ENCODE results near the gene ADGRF4.
"Not testable (repeated sequence)": the region's sequence is repeated elsewhere in the genome, so short reads cannot be mapped to it uniquely, and the experiment has no call there.

ADGRF4 gene

DNA sequence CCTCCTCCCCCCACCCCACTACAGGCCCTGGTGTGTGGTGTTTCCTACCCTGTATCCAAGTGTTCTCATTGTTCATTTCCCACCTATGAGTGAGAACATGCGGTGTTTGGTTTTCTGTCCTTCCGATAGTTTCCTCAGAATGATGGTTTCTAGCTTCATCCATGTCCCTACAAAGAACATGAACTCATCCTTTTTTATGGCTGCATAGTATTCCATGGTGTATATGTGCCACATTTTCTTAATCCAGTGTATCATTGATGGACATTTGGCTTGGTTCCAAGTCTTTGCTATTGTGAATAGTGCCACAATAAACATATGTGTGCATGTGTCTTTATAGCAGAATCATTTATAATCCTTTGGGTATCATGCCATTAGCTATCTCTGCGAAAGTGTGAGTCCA is 46.9 kb downstream of the ADGRF4 start:
- H3K9ac ChIP-seq (ENCODE audit: low read length); H3K27me3 ChIP-seq (ENCODE audit: control insufficient read depth, insufficient read depth, low read length); H3K9me3 ChIP-seq (ENCODE audit: control insufficient read depth, low read length); H3K4me3 ChIP-seq (ENCODE audit: low read length); H3K36me3 ChIP-seq (ENCODE audit: control insufficient read depth, insufficient read depth, low read length): not testable (repeated sequence)
- H3K4me1 ChIP-seq (ENCODE audit: control insufficient read depth, insufficient read depth, low read length) = peaks cover 12% of the 10 kb centered on the region

DNA sequence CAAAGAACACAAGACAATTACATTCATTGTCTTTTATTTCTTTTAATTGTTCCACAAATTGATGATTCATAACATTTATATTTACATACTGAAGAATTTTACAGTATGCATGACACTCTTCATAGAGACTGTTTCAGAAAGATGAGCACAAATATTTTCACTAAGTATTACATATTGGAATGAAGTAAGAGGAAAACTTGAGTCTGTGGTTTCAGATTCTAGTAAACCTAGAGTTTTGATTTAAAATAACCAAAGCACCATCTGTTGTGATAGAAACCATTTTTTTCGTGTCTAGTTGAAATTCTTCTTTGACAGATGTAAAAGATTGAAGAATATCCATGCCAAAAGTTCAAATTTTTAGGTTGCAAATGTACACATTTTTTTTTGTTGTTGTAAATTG is 51.4 kb downstream of the ADGRF4 start:
- Histone ChIP-seq H3K9ac (ENCODE audit: low read length) (no peak overlapping the region), H3K36me3 (ENCODE audit: control insufficient read depth, insufficient read depth, low read length) (no peaks in the 10 kb centered on the region), H3K4me3 (ENCODE audit: low read length) (no peak overlapping the region), H3K9me3 (ENCODE audit: control insufficient read depth, low read length) (no peaks in the 10 kb centered on the region), H3K27me3 (ENCODE audit: control insufficient read depth, insufficient read depth, low read length) (no peaks in the 10 kb centered on the region), H3K4me1 (ENCODE audit: control insufficient read depth, insufficient read depth, low read length) (no peaks in the 10 kb centered on the region)

DNA sequence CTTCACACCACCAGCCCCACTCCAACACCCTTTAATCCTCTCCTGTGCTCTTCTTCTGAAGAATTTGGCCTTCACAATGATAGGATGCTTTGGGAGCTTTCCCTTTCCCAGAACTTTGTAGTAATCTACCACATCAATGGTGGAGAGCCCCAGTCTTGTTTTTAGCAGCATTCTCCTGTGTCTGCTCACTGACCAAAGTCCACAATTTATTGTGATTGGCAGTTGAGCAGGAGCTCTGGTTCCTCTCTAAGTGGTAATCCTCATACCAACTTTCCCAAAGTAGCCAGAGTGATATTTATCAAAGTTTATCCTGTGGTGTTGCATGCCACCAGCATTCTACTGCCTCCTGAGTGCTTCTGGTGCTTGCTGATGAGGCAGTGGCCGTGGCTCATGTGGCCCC is 54.4 kb downstream of the ADGRF4 start:
- no peak overlapping the region for H3K4me3 ChIP-seq (ENCODE audit: low read length)
- H3K36me3 ChIP-seq (ENCODE audit: control insufficient read depth, insufficient read depth, low read length) = no peaks in the 10 kb centered on the region
- H3K27me3 ChIP-seq (ENCODE audit: control insufficient read depth, insufficient read depth, low read length) = no peaks in the 10 kb centered on the region
- H3K4me1 ChIP-seq (ENCODE audit: control insufficient read depth, insufficient read depth, low read length) = no peaks in the 10 kb centered on the region
- H3K9me3 ChIP-seq (ENCODE audit: control insufficient read depth, low read length) = no peaks in the 10 kb centered on the region
- no peak overlapping the region for H3K9ac ChIP-seq (ENCODE audit: low read length)

DNA sequence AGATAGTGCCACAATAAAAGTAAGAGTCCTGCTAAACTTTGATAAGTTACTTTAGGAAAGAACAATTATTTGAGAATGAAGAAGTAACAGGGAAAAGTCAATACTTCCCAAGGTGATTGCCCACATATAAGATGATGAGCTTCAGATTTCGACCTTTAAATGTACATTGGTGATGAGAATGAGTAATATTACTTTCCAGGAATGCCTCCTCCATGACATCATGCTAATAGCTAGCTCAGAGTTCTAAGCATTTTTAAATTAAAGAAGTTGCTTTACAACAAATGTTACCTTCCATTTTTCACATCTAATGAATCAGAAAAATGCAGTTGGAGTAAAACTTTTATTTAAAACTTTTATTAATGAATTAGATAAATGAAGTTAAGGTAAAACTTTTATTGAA is 61.0 kb downstream of the ADGRF4 start:
- no peaks in the 10 kb centered on the region for H3K9me3 ChIP-seq (ENCODE audit: control insufficient read depth, low read length)
- H3K4me1 ChIP-seq (ENCODE audit: control insufficient read depth, insufficient read depth, low read length) = no peaks in the 10 kb centered on the region
- no peak overlapping the region for H3K4me3 ChIP-seq (ENCODE audit: low read length)
- H3K9ac ChIP-seq (ENCODE audit: low read length) = no peak overlapping the region
- H3K27me3 ChIP-seq (ENCODE audit: control insufficient read depth, insufficient read depth, low read length) = no peaks in the 10 kb centered on the region
- H3K36me3 ChIP-seq (ENCODE audit: control insufficient read depth, insufficient read depth, low read length) = no peaks in the 10 kb centered on the region

DNA sequence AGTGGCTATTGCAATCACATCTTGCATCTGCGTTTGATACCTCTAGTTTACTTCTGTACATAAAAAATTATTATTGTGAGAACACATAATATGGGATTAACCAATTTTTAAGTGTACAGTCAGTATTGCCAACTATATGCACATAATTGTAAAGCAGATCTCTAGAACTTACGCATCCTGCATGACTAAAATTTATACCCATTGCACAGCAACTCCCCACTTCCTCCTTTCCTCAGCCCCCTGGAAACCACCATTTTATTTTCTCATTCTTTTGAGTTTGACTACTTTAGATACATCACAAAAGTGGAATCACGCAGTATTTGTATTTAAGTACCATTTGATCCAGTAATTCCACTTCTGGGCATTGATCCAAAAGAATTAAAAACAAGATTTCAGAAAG is 64.1 kb downstream of the ADGRF4 start:
- Histone ChIP-seq H3K9ac (ENCODE audit: low read length) (no peak overlapping the region), H3K27me3 (ENCODE audit: control insufficient read depth, insufficient read depth, low read length) (no peaks in the 10 kb centered on the region), H3K9me3 (ENCODE audit: control insufficient read depth, low read length) (no peaks in the 10 kb centered on the region), H3K4me3 (ENCODE audit: low read length) (no peak overlapping the region), H3K36me3 (ENCODE audit: control insufficient read depth, insufficient read depth, low read length) (no peaks in the 10 kb centered on the region), H3K4me1 (ENCODE audit: control insufficient read depth, insufficient read depth, low read length) (no peaks in the 10 kb centered on the region)

DNA sequence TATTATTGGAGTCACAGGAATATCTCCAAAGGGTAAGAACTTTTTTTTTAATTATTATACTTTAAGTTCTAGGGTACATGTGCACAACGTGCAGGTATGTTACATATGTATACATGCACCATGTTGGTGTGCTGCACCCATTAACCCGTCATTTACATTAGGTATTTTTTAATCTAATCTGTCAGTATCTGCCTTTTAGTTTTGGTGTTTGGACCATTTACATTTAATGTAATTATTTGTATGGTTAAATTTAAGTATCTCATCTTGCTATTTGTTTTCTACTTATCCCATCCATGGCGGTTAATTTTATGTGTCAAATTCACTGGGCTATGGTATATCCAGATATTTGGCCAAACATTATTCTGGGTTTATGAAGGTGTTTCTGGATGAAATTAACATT is 68.1 kb downstream of the ADGRF4 start:
- Histone ChIP-seq H3K4me1 (ENCODE audit: control insufficient read depth, insufficient read depth, low read length) (no peaks in the 10 kb centered on the region), H3K4me3 (ENCODE audit: low read length) (no peak overlapping the region), H3K27me3 (ENCODE audit: control insufficient read depth, insufficient read depth, low read length) (no peaks in the 10 kb centered on the region), H3K9ac (ENCODE audit: low read length) (no peak overlapping the region), H3K9me3 (ENCODE audit: control insufficient read depth, low read length) (no peaks in the 10 kb centered on the region), H3K36me3 (ENCODE audit: control insufficient read depth, insufficient read depth, low read length) (no peaks in the 10 kb centered on the region)

DNA sequence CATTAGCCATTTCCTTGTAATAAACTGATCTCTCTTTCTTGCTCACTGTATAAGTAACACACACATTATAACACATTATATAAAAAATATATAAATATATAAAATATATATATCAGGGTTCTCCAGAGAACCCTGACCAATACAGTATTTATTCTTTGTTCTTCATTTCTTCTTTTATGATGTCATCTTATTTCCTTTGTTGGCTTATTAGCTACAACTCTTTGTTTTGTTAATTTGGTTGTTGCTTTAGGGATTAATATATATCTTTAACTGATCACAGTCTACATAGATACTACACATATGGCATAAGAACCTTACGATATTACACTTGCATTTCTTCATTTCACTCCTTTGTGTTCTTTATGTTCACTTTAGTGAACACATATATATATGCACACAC is 68.7 kb downstream of the ADGRF4 start:
- Histone ChIP-seq H3K4me1 (ENCODE audit: control insufficient read depth, insufficient read depth, low read length) (no peaks in the 10 kb centered on the region), H3K36me3 (ENCODE audit: control insufficient read depth, insufficient read depth, low read length) (no peaks in the 10 kb centered on the region), H3K4me3 (ENCODE audit: low read length) (no peak overlapping the region), H3K27me3 (ENCODE audit: control insufficient read depth, insufficient read depth, low read length) (no peaks in the 10 kb centered on the region), H3K9ac (ENCODE audit: low read length) (no peak overlapping the region), H3K9me3 (ENCODE audit: control insufficient read depth, low read length) (no peaks in the 10 kb centered on the region)

DNA sequence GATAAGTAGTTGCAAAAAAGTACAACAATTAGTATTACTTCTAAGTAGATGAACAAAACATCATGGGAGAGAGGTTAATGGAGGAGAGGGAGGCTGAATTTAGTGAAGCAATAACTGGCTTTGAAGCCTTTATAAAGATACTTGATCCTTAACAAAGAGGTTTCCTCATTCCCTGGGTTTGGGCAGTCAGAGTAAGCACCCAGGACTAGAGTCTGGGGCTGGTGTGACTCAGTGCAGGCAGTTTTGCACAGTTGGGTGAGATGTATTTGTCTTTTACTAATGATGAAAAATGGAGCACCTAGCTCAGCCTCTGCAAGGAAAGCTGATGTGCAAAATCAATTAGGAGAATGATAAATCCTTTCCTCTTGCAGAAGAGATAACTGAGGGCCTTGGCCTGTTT is 71.6 kb downstream of the ADGRF4 start:
- Histone ChIP-seq H3K9ac (ENCODE audit: low read length) (no peak overlapping the region), H3K4me1 (ENCODE audit: control insufficient read depth, insufficient read depth, low read length) (no peaks in the 10 kb centered on the region), H3K4me3 (ENCODE audit: low read length) (no peak overlapping the region), H3K27me3 (ENCODE audit: control insufficient read depth, insufficient read depth, low read length) (no peaks in the 10 kb centered on the region), H3K36me3 (ENCODE audit: control insufficient read depth, insufficient read depth, low read length) (no peaks in the 10 kb centered on the region), H3K9me3 (ENCODE audit: control insufficient read depth, low read length) (no peaks in the 10 kb centered on the region)

Measured in mucosa of stomach (tissue), 1 donor.